HG02610 (cell line): ENCODE data around the gene EIF4E1B.
A peak's percentile ranks its signal among the peaks of the same experiment; 100 is the strongest.

Source experiments
- ATAC-seq: cut with Tn5 transposase; IDR thresholded peaks from one replicate; pipeline ENCODE4 v1.9.1; 2021; ENCODE audit warnings: mild to moderate bottlenecking, moderate library complexity; ENCODE audit not compliant: unreplicated experiment

Gene EIF4E1B

DNA sequence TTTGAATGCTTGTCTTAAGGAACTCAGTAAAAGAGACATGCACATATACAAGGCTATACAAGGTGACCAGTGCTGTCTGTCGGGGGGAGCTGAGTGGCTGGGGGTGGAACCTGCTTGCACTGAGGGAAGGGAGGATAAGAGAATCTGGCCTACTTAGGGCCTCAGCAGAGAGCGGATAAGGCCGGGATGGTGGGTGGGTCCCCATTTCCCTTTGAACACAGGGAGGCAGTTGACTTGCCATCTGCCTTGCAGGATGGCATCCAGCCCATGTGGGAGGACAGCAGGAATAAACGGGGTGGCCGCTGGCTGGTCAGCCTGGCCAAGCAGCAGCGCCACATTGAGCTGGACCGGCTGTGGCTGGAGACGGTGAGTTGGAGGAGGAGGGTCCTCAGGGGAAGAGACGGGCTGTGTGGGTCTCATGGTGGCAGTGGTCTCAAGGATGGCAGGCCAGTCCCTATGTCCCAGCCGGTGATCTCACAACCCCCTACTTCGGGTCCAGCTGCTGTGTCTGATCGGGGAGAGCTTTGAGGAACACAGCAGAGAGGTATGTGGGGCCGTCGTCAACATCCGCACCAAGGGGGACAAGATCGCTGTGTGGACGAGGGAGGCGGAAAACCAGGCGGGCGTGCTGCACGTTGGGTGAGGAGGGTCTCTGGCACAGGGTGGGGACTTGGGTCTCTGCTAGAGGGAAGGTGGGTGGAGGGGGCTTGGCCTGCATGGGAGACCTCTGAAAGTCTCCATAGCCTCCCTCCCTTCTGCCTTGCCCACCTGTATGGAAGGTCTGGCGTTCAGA is 14.6 kb downstream of the EIF4E1B start:
- ATAC-seq, result no peak

DNA sequence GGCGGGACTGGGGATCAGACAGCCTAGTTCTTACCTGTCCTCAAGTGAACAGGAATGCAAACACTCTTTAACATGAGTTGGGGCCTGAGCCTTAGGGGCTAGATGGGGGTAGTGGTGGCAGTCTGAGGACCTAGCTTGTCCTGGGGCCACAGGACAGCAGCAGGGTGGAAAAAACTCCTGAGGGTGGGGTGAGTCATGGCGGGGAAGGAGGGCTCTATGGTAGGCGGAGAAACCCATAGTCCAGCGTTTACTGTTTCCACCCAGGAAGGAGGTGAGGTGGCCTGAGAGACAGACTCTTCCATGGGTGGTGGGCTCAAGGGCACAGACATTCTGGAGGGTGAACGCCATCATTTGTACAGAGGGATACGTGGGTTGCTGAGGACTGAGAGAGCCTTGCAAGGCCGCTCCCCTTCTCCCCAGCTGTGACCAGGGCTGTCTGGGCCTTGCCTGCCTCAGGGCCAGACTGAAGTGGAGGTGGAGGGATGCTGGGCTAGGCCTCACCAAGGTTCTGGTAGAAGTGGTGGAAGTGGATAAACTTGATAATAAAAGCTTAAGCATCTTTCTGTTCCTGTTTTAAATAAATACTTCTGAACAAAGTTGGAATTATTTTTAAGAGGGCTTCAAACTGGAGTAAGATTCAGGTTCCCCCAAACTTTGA is 15.7 kb downstream of the EIF4E1B start:
- no peak for ATAC-seq

DNA sequence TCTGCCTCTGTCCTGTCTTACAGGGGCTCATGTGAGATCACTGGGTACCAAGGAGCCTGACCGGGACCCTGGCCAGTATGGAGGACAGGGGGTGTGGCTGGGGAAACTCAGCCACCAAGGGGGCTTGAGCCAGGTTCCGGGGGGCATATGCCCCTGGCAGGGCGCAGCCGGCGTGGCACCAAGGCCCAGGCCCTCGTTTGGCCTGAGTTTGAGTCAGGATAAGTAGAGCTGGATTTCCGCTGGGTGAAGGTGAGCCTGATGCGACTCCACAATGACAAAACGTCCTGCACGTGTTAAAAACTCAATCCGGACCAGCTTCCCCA is 16.2 kb downstream of the EIF4E1B start:
- ATAC-seq, result no peak

DNA sequence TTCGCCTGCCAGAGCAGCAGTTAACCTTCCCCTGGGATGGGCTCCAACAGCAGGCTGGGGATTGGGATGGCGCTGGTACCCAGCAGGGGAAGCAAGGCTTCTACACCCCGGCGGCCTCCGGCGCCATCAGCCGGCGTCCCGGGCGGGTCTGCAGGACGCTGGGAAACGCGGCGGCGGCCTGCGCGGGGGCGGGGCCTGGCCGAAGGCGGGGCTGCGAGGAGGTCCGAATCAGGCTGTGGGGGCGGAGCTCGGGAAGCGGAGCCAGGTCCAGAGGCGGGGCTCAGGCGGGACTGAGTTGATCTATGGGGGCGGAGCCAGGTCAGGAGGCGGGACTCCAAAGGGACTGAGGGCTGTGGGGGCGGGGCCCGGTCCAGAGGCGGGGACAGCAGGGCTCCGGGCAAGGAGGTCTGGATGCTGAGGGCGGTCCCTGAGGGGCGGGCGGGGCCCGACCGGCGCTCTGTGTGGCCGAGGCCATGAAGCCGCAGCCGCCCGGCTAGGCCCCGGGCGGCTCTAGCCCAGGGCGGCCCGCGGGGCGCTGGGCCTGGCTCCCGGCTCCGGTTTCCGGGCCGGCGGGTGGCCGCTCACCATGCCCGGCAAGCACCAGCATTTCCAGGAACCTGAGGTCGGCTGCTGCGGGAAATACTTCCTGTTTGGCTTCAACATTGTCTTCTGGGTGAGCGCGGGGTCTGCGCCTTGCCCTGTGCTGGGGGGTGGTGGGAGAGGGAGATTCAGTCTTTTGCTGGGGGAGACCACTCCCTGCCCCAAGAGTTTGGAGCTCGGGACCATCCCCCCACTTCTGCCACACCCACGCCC is 16.8 kb downstream of the EIF4E1B start, which contains the start of gene TSPAN17:
TSS of gene TSPAN17 (plus strand) at position 455 of the 813 bp plus-strand sequence. CDS start at position 587, 132 bp downstream.
- peak; percentile 94 for ATAC-seq

DNA sequence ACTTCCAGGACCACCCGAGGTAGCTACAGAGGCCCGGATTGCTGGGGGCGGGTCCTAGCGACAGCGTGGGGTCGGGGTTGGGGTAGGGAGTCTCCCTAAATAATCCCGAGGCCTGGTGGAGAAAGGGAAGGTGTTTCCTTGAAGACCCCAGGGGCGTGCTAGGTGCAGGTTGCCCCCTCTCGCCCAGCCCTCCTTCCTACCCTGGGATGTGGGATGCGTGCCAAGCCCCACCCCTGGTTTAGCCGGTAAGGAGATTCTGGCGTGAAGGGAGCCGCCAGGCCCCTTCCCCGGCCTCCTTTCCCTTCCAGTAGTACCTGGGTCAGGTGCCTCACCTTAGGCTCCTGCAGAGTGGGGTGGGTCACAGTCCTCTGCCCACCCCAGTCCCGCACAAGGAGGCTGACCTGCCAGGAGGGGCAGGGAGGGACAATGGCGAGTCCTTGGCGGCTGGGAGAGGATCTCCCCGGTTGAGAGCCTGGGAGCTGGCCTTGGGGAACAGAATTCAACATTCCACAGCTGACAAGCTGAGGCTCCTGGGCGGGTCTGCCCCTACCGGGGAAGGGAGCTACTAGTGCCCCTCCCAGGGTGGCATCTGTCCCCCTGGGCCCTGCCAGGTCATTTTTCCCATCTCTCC is 17.5 kb downstream of the EIF4E1B start:
- ATAC-seq, result no peak

DNA sequence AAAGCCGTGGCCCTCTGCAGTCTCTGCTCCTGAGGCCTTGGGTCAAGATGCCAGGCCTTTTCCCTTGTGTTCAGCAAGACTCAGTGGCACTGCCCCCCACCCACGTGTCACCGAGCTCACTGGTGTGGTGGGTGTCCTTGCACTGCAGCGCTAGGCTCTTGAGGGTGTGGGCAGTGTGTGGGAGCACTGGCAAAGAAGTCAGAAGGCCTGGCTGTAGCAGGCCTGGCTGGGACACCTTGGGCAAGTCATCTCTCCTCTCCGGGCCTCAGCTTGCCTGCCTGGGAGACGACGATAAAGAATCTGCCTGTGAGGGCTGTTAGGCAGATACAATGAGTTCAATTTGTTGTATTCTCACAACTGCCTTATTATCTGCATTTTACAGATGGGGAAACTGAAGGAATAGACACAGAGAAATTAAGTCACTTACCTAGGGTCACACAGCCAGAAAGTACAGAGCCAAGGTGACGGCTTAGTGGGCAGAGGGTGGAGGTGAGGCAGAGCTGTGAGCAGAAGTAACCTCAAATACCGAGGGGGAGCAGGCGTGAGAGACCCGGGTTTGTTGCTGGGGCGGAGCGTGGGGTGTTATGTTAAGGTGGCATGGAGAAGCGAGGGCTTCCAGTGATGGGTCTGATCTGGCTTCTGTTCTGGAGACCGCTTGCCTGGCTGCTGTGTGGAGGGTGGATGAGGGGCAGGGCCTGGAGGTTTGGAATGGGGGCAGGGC is 18.2 kb downstream of the EIF4E1B start:
- ATAC-seq, result no peak

DNA sequence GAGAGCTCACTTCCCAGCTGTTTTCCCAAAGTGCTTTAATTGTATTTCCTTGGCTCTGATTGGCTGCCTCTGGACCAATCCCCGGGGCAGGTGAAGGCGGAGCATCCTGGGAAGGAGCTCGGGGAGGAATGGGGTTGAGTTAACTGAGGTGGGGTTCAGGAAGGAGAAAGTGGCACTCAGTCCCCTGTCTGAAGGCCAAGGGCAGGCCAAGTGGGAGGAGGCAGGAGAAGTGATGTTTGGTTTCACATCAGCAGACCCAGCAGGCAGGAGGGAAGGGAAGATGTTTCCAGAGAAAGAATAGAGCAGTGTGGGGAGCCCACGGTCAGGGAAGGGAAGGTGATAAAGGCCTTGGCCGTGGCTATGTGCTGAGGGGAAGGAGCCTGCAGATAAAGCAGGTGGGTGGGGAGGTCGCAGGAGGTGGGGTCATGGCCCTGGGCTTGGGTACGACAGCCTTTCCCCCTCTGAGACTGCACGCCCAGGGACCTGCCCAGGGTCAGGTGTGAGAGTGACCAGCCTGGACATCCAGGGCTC is 19.9 kb downstream of the EIF4E1B start:
- no peak for ATAC-seq

DNA sequence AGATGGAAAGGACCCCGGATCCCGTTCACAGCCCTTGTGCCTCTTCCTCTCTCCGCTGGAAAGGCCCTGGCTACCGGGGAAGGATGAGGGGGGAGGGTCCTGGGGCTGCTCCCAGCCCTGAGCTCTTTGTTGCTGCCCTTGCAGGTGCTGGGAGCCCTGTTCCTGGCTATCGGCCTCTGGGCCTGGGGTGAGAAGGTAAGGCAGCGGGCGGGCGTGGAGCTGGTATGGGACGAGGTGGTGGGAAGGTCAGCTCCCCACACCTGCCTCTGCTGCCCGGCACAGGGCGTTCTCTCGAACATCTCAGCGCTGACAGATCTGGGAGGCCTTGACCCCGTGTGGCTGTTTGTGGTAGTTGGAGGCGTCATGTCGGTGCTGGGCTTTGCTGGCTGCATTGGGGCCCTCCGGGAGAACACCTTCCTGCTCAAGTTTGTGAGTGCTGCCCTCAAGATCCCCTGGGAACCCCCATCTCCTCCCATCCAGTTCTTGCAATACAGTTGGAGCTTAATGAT is 21.1 kb downstream of the EIF4E1B start:
- ATAC-seq, result no peak

DNA sequence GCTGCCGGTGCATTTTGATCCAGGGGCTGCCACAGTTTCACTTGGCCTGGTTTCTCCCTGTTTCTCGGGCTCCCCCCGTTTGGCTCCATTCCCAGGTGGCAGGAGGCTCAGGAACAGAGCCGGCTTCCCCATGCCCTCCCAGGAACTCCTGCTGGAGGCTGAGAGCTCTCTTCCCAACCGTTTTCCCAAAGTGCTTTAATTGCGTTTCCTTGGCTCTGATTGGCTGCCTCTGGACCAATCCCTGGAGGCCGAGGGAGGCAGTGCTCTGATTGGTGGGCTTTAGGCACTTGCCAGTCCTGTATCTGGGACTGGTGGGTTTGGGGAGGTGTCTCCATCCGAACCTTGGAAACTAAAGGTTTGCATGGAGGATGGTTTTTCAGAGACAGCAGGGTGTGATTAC is 21.7 kb downstream of the EIF4E1B start:
- ATAC-seq, result no peak

DNA sequence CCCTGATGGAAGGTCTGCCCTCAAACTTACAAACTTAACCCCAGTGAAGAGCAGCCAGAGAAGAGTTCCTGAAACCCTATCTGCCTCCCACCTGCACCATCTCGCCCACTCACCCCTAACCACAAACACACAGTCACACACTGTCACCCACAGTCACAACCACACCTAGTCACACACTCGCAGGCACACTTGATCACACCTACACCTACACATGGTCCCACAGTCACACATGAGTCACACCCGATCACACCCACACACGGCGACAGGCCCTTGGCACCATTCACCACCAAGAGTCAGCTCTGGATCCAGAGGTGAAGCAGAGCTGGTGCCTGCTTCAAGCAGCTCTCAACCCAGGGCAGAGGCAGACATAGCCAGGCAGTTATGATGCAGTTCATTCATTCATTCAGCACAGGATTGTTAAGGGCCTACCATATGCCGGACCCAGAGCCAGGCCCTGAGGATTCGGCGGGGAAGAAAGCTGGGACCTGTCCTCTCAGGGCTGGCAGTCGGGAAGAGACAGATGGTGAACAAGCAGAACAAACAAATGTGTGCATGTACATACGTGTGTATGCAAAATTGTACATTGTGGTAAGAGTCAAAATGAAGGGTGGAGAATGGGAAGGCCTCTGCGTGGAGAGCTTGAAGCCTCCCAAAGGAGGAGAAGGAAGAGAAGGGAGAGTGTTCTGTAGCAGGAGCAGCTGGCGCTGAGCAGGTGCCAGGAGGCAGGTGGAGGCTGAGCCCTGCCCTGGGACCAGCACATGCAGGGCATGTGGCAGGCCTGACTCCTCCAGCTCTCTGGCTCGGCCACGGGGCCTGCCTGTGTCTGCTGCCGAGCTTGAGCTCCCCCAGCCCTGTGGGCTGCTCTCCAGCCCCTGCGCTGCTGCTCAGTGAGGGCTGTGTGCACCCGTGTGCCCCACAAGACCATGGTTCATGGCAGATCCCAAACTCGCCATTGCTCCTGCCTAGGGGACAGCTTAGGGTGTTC is 23.2 kb downstream of the EIF4E1B start:
- ATAC-seq, result no peak

DNA sequence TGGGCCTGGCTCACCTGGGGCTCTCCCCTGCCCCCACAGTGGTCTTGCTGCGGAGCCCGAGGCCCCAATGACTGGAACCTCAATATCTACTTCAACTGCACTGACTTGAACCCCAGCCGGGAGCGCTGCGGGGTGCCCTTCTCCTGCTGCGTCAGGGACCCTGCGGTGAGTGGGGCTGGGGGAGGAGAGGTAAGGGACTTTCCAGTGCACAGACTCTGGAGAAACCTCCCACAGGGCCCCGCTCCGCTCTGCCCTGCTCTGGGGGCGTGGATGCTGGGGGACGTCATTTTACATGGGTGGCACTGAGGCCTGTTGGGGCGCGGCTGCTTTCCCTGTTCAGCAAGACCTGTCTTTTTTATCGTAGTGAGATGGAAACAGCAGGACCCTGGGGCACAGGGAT is 24.4 kb downstream of the EIF4E1B start:
- ATAC-seq, result no peak

DNA sequence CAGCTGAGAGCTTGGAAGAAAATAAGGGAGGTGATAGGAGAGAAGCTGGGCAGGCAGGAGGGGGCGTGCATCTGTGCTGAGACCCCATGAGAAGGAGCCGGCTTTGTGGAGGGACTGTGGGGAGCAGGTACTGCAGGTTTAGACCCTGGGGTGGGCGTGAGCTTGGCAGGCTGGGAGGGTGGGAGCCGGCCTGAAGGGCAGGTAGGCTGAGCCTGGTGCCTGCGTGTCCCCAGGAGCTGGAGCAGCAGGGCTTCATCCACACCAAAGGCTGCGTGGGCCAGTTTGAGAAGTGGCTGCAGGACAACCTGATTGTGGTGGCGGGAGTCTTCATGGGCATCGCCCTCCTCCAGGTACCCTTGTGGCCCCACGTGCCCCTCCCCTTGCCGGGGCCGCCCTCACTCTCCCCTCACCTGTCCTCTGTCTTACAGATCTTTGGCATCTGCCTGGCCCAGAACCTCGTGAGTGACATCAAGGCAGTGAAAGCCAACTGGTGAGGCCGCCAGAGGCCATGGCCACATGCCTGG is 26.1 kb downstream of the EIF4E1B start:
- ATAC-seq, result no peak

DNA sequence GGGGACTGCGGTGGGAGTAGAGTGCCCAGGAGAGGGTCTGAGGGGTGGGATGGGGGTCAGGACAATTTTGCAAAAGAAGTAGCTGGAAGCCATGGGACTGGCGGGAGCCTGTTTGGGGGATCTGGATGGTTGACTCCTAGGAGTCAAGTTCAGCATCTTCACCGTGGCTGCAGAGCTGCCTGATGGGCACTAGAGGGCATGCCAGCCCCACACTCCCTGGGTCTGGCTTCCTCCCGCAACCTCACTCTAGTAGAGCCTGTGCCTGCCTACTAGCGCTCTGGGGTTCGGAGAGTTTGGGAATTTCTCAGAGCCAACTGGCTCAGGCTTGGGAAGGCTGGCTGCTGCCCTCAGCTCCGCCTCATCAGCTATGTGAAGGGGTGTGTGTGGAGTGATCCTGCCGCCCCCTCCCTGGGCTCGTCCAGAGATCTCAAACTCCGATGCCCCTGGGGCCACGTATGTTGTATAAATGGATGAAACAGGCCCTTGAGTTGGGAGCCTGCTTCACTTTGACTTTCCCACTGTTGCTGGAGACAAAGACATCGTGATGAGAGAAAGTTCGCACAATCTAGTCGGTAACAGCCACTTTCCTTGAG is 27.6 kb downstream of the EIF4E1B start:
- ATAC-seq, result peak; percentile 54

DNA sequence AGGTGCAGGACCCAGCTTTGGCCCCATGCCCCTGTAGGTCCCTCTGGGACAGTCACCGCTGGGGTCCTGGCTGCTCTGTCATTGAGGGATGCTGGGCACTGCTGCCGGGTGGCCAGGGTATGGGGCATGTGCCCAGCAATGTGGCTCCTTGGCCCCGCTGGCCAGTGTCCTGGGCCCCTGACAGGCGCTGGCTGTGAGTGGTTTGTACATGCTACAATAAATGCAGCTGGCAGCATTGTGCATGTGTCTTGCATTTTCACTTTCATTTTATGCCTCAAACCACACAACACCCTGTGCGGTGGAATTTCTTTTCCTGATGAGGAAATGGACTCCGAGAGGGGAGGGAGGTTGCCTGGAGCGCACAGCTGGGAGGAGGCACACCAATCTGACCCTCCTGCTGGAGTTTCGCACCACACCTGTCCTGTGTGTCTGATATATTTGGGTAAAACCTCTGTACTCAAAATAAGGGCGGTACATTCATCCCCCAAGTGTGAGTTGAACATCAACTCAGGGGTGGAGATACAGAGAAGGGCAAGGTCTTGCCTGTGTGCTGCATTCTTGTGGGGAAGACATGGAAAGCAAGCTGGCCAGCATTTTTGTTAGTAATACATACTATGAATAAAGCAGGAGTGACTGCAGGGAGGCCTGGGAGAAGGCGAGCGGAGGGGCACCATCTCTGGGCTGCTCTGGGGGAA is 28.5 kb downstream of the EIF4E1B start:
- peak; percentile 36 for ATAC-seq

DNA sequence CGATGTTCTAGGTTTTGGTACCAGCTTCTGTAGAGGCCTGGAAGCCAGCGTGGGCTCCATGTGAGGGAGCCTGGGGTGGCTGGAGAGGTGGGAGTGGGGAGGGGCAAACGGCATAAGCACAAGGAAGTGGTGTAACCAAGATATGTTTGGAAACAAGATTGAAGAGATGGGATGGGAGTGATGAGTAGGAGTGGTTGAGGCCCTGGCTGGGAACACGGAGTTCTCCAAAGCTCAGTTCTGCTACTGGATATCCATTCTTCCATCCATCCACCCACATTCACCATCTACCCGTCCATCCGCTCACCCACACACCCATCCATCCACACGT is 29.0 kb downstream of the EIF4E1B start:
- ATAC-seq, result no peak

DNA sequence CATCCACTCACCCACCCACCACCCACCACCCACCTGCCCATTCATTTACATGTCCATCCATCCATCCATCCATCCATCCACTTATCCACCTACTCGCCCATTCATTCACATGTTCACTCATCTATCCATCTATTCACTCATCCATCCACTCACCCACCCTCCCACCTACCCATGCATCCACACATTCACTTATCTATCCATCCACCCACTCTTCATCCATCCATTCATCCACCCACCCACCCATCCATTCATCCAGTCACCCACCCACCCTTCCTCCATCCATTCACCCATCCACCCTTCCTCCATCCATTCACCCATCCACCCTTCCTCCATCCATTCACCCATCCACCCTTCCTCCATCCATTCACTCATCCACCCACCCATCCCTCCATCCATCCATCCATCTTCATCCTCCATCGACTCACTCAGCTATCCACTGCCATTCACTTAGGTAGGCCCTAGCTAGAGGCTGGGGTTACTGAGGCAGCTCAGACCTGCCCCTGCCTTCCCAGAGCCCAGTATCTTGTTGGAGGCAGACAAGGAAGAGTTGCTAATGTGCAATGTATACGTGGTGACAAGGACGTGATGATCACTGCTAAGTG is 29.5 kb downstream of the EIF4E1B start:
- no peak for ATAC-seq

DNA sequence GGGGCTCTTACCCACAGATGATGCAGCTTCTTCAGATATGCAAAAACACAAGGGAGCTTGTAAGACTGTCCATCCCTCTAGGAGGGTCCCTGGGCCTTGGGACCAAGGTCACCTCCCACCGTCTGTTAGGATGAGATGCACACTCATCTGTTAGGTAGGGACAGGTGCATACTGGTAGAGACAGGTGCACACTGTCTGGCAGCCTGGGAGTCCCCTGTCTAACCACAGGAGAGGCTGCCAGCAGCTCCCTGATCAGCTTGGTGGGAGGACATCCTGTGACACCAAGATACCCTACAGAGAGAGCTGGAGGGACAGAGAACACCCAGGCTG is 30.0 kb downstream of the EIF4E1B start:
- no peak for ATAC-seq
